Breast epithelium (tissue), 3 donors: ENCODE data around the gene WWTR1.

Source experiments
- POLR2A ChIP-seq: fragments of 450-650 bp; IDR thresholded peaks from one replicate; pipeline ENCODE4 v1.6.1; 2016; ENCODE audit warnings: antibody characterized with exemption, mild to moderate bottlenecking, moderate library complexity
- POLR2AphosphoS5 ChIP-seq, 3 donors: sonication (generic); formaldehyde crosslinking; IDR thresholded peaks; one replicate each; pipeline ENCODE4 v1.6.1; 2017; ENCODE audit warnings: antibody characterized with exemption in 3 of 3
- TF ChIP-seq, protein P1 (sequence below), 3 donors: fragments of 450-650 bp; IDR thresholded peaks; one replicate each; pipeline ENCODE4 v1.5.1; 2016 to 2017; ENCODE audit warnings: antibody characterized with exemption in 3 of 3, mild to moderate bottlenecking in 3 of 3, moderate library complexity in 3 of 3

DNA sequence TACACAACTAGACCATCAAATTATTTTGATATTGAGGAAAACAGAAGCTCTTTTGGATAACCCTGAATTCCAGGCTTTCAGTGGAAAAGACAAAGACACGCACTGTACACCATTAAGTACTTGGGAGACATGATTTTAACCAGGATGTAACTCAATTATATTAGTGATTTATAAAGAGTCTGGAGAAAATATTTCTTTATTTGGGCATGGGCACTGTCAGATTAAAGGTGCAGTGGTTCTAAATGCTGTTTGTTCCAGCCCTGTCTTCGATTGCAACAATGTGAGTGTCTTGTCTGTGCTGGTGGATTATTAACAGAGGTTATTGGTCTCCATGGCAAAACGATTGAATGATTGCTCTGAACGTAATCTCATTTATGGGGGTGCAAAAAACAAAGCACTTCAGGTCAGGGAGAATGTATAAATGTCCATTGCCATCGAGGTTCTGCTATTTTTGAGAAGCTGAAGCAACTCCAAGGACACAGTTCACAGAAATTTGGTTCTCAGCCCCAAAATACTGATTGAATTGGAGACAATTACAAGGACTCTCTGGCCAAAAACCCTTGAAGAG is 183.5 kb downstream of the WWTR1 start, which contains the start of gene TM4SF4:
- TF ChIP-seq POLR2AphosphoS5 (IDR thresholded peaks at IDR 0.05): no peak
- TF ChIP-seq, protein P1, sequence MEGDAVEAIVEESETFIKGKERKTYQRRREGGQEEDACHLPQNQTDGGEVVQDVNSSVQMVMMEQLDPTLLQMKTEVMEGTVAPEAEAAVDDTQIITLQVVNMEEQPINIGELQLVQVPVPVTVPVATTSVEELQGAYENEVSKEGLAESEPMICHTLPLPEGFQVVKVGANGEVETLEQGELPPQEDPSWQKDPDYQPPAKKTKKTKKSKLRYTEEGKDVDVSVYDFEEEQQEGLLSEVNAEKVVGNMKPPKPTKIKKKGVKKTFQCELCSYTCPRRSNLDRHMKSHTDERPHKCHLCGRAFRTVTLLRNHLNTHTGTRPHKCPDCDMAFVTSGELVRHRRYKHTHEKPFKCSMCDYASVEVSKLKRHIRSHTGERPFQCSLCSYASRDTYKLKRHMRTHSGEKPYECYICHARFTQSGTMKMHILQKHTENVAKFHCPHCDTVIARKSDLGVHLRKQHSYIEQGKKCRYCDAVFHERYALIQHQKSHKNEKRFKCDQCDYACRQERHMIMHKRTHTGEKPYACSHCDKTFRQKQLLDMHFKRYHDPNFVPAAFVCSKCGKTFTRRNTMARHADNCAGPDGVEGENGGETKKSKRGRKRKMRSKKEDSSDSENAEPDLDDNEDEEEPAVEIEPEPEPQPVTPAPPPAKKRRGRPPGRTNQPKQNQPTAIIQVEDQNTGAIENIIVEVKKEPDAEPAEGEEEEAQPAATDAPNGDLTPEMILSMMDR (IDR thresholded peaks at IDR 0.05): no peak
- no peak for TF ChIP-seq POLR2A
